GM18870 (cell line): ENCODE data around the gene SOHLH1.
"Not testable (repeated sequence)": the region's sequence is repeated elsewhere in the genome, so short reads cannot be mapped to it uniquely, and the experiment has no call there.

Source experiments
- ATAC-seq: cut with Tn5 transposase; IDR thresholded peaks from one replicate; pipeline ENCODE4 v1.9.1; 2021; ENCODE audit warnings: moderate library complexity; ENCODE audit not compliant: unreplicated experiment

Gene SOHLH1

GRCh38 chr9:135680056-135680455, 19.2 kb downstream of the SOHLH1 start:
- ATAC-seq = no peak

GRCh38 chr9:135678236-135679017, 20.9 kb downstream of the SOHLH1 start:
- ATAC-seq = no peak

- no peak for ATAC-seq
Measured at GRCh38 chr9:135677641-135678168, 21.6 kb downstream of the SOHLH1 start.

GRCh38 chr9:135676891-135677290, 22.4 kb downstream of the SOHLH1 start:
- no peak for ATAC-seq

GRCh38 chr9:135674977-135675376, 24.3 kb downstream of the SOHLH1 start:
- ATAC-seq = no peak

- ATAC-seq = no peak
Measured at GRCh38 chr9:135673941-135674340, 25.3 kb downstream of the SOHLH1 start.

- not testable (repeated sequence) for ATAC-seq
Measured at GRCh38 chr9:135672786-135673185, 26.5 kb downstream of the SOHLH1 start.

GRCh38 chr9:135671591-135672041, 27.7 kb downstream of the SOHLH1 start:
- no peak for ATAC-seq

- ATAC-seq = no peak
Measured at GRCh38 chr9:135670721-135671590, 28.3 kb downstream of the SOHLH1 start.

GRCh38 chr9:135669616-135670285, 29.5 kb downstream of the SOHLH1 start:
- no peak for ATAC-seq

GRCh38 chr9:135669018-135669417, 30.3 kb downstream of the SOHLH1 start:
- not testable (repeated sequence) for ATAC-seq

GRCh38 chr9:135667463-135668001, 31.7 kb downstream of the SOHLH1 start:
- no peak for ATAC-seq

GRCh38 chr9:135666534-135667462, 32.5 kb downstream of the SOHLH1 start:
- no peak for ATAC-seq

GRCh38 chr9:135665795-135666189, 33.5 kb downstream of the SOHLH1 start:
- ATAC-seq = no peak

GRCh38 chr9:135664801-135665794, 34.2 kb downstream of the SOHLH1 start:
- no peak for ATAC-seq

- no peak for ATAC-seq
Measured at GRCh38 chr9:135664266-135664665, 35.0 kb downstream of the SOHLH1 start.

GRCh38 chr9:135663857-135664256, 35.4 kb downstream of the SOHLH1 start:
- no peak for ATAC-seq

- ATAC-seq = no peak
Measured at GRCh38 chr9:135663451-135663770, 35.9 kb downstream of the SOHLH1 start.
